ENCODE results near the gene SS18L1.

GRCh38 chr20:62155428-62156253, 12.1 kb downstream of the SS18L1 start:
- TF ChIP-seq SP1 (IDR thresholded peaks at IDR 0.05) (no peak), TARDBP (IDR thresholded peaks at IDR 0.05) (no peak), SUZ12 (IDR thresholded peaks at IDR 0.05) (no peak), PKNOX1 (IDR thresholded peaks at IDR 0.05) (no peak), HDGF (IDR thresholded peaks at IDR 0.05; ENCODE audit: borderline replicate concordance) (no peak), FOXA1 (IDR thresholded peaks at IDR 0.05) (no peak), ARNT (IDR thresholded peaks at IDR 0.05) (no peak), FOXK2 (IDR thresholded peaks at IDR 0.05) (no peak), CTBP1 (IDR thresholded peaks at IDR 0.05; ENCODE audit: borderline replicate concordance) (no peak)
